ENCODE measurements around the gene GRK5. TPM values are rescaled to one million over a fixed set of nuclear protein-coding genes. Genes with fewer than 3 reads are reported as not detected.

The GRK5 gene
- total RNA-seq, 1 donor = 1.8 TPM

- no peak overlapping the region for H2AFZ ChIP-seq (ENCODE audit: low read length)
- no peaks in the 10 kb centered on the region for H4K20me1 ChIP-seq (ENCODE audit: insufficient read depth, low read length)
- DNase-seq (ENCODE audit: insufficient read length, low spot score, missing footprints) = peak; percentile 55
- no peak for TF ChIP-seq CTCF (IDR thresholded peaks at IDR 0.05; ENCODE audit: extremely low read depth, low read depth, low read length)
- no peak overlapping the region for H3K4me2 ChIP-seq (ENCODE audit: insufficient read depth, low read length)
- H3K9me3 ChIP-seq (ENCODE audit: low read depth, low read length) = no peaks in the 10 kb centered on the region
- H3K4me3 ChIP-seq (ENCODE audit: insufficient read depth, low read length) = no peak overlapping the region
- H3K27me3 ChIP-seq (ENCODE audit: insufficient read depth, low read length) = no peaks in the 10 kb centered on the region
- H3K27ac ChIP-seq (ENCODE audit: low read depth, low read length) = no peak overlapping the region
- H3K79me2 ChIP-seq (ENCODE audit: insufficient read depth, low read length) = no peaks in the 10 kb centered on the region
- no peaks in the 10 kb centered on the region for H3K36me3 ChIP-seq (ENCODE audit: insufficient read depth, low read length)
- peaks cover 3% of the 10 kb centered on the region for H3K4me1 ChIP-seq (ENCODE audit: insufficient read depth, low read length)
These were observed 210.5 kb downstream of the GRK5 start for GRCh38 chr10:119417852-119418251.

- Histone ChIP-seq H2AFZ (ENCODE audit: low read length) (no peak overlapping the region), H3K4me1 (ENCODE audit: insufficient read depth, low read length) (no peaks in the 10 kb centered on the region), H3K79me2 (ENCODE audit: insufficient read depth, low read length) (no peaks in the 10 kb centered on the region), H3K9me3 (ENCODE audit: low read depth, low read length) (no peaks in the 10 kb centered on the region), H3K27me3 (ENCODE audit: insufficient read depth, low read length) (no peaks in the 10 kb centered on the region), H3K4me3 (ENCODE audit: insufficient read depth, low read length) (no peak overlapping the region), H3K27ac (ENCODE audit: low read depth, low read length) (no peak overlapping the region), H3K4me2 (ENCODE audit: insufficient read depth, low read length) (no peak overlapping the region), H3K36me3 (ENCODE audit: insufficient read depth, low read length) (no peaks in the 10 kb centered on the region), H4K20me1 (ENCODE audit: insufficient read depth, low read length) (no peaks in the 10 kb centered on the region)
- DNase-seq (ENCODE audit: insufficient read length, low spot score, missing footprints) = peak; percentile 75
- TF ChIP-seq CTCF (IDR thresholded peaks at IDR 0.05; ENCODE audit: extremely low read depth, low read depth, low read length) = peak; percentile 23
These were observed 211.0 kb downstream of the GRK5 start for GRCh38 chr10:119418362-119418761.

- TF ChIP-seq CTCF (IDR thresholded peaks at IDR 0.05; ENCODE audit: extremely low read depth, low read depth, low read length) = no peak
- H3K9me3 ChIP-seq (ENCODE audit: low read depth, low read length) = no peaks in the 10 kb centered on the region
- H3K27ac ChIP-seq (ENCODE audit: low read depth, low read length) = no peak overlapping the region
These were observed 212.6 kb downstream of the GRK5 start for GRCh38 chr10:119419931-119420330.

GRCh38 chr10:119420950-119421875, 213.8 kb downstream of the GRK5 start:
- no peak overlapping the region for H3K27ac ChIP-seq (ENCODE audit: low read depth, low read length)
- H2AFZ ChIP-seq (ENCODE audit: low read length) = no peak overlapping the region
- no peak overlapping the region for H3K4me2 ChIP-seq (ENCODE audit: insufficient read depth, low read length)
- H3K4me1 ChIP-seq (ENCODE audit: insufficient read depth, low read length) = no peaks in the 10 kb centered on the region
- no peaks in the 10 kb centered on the region for H3K79me2 ChIP-seq (ENCODE audit: insufficient read depth, low read length)
- no peaks in the 10 kb centered on the region for H3K27me3 ChIP-seq (ENCODE audit: insufficient read depth, low read length)
- no peak overlapping the region for H3K4me3 ChIP-seq (ENCODE audit: insufficient read depth, low read length)
- no peaks in the 10 kb centered on the region for H3K9me3 ChIP-seq (ENCODE audit: low read depth, low read length)
- H3K36me3 ChIP-seq (ENCODE audit: insufficient read depth, low read length) = no peaks in the 10 kb centered on the region
- TF ChIP-seq CTCF (IDR thresholded peaks at IDR 0.05; ENCODE audit: extremely low read depth, low read depth, low read length) = no peak
- DNase-seq (ENCODE audit: insufficient read length, low spot score, missing footprints) = peak; percentile 79
- H4K20me1 ChIP-seq (ENCODE audit: insufficient read depth, low read length) = peaks cover 5% of the 10 kb centered on the region

More at GRCh38 chr10:119419931-119420330, 212.6 kb downstream of the GRK5 start:
- H3K4me2 ChIP-seq (ENCODE audit: insufficient read depth, low read length) = no peak overlapping the region
- H3K27me3 ChIP-seq (ENCODE audit: insufficient read depth, low read length) = no peaks in the 10 kb centered on the region
- no peaks in the 10 kb centered on the region for H3K79me2 ChIP-seq (ENCODE audit: insufficient read depth, low read length)
- H3K36me3 ChIP-seq (ENCODE audit: insufficient read depth, low read length) = no peaks in the 10 kb centered on the region
- no peaks in the 10 kb centered on the region for H3K4me1 ChIP-seq (ENCODE audit: insufficient read depth, low read length)
- no peak overlapping the region for H2AFZ ChIP-seq (ENCODE audit: low read length)
- H4K20me1 ChIP-seq (ENCODE audit: insufficient read depth, low read length) = peaks cover 5% of the 10 kb centered on the region
- no peak overlapping the region for H3K4me3 ChIP-seq (ENCODE audit: insufficient read depth, low read length)
- DNase-seq (ENCODE audit: insufficient read length, low spot score, missing footprints) = no peak
